Nephron (organoid): ENCODE measurements around the gene CLDN7.
"Not testable (repeated sequence)": the region's sequence is repeated elsewhere in the genome, so short reads cannot be mapped to it uniquely, and the experiment has no call there.

ENCODE experiments used
- H3K27ac Mint-ChIP-seq, 3 experiments: 2 replicates each; pipeline ENCODE4 v1.8.0; 2020; ENCODE audit warnings: mixed read lengths in 3 of 3, mild to moderate bottlenecking in 2 of 3, moderate library complexity in 1 of 3
- H3K27me3 Mint-ChIP-seq: 2 replicates; pipeline ENCODE4 v1.8.0; 2021; ENCODE audit warnings: low read depth, mild to moderate bottlenecking, moderate library complexity, mixed read lengths
- H3K36me3 Mint-ChIP-seq: 2 replicates; pipeline ENCODE4 v1.8.0; 2020; ENCODE audit warnings: low read depth, mixed read lengths
- H3K4me1 Mint-ChIP-seq: 2 replicates; pipeline ENCODE4 v1.8.0; 2020; ENCODE audit warnings: mixed read lengths
- H3K4me3 Mint-ChIP-seq, 3 experiments: 2 replicates each; pipeline ENCODE4 v1.8.0; 2020; ENCODE audit warnings: mild to moderate bottlenecking in 3 of 3, mixed read lengths in 3 of 3, moderate library complexity in 2 of 3
- H3K9me3 Mint-ChIP-seq: 2 replicates; pipeline ENCODE4 v1.8.0; 2020; ENCODE audit warnings: mixed read lengths
- TF ChIP-seq, protein P1 (sequence below), 3 experiments: fragments of 200-600 bp; sonication (generic); IDR thresholded peaks; one replicate each; pipeline ENCODE4 v1.5.0; 2021; ENCODE audit warnings: antibody characterized with exemption in 3 of 3; ENCODE audit not compliant: unreplicated experiment in 3 of 3

Gene CLDN7

DNA sequence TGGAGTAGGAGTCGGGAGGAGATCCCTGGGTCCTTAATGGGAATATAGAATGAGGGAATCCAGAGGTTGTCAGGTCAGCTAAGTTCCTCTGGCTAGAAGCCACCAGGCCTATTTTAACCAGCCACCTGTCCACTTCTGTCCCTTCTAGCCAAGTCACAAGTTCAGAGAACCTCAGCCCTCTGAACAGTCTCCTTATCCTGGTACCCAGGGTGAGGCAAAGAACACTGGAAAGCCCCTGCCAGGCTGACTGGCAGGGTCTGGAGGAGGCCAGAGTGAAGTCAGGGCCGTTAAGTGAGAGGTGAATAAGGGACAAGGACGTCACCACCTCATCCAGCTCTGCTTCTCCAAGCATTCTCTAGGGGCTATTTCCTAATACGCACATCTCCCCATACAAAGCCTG lies 13.5 kb downstream of the CLDN7 start:
- Mint-ChIP-seq H3K4me3 (peak overlapping the region; percentile 87 to 100 (median 98)), H3K27ac (peak overlapping the region; percentile 16 to 98 (median 19)), H3K4me1 (peaks cover 40% of the 10 kb centered on the region), H3K9me3 (no peaks in the 10 kb centered on the region), H3K27me3 (no peaks in the 10 kb centered on the region), H3K36me3 (peaks cover 34% of the 10 kb centered on the region)
- TF ChIP-seq, protein P1, sequence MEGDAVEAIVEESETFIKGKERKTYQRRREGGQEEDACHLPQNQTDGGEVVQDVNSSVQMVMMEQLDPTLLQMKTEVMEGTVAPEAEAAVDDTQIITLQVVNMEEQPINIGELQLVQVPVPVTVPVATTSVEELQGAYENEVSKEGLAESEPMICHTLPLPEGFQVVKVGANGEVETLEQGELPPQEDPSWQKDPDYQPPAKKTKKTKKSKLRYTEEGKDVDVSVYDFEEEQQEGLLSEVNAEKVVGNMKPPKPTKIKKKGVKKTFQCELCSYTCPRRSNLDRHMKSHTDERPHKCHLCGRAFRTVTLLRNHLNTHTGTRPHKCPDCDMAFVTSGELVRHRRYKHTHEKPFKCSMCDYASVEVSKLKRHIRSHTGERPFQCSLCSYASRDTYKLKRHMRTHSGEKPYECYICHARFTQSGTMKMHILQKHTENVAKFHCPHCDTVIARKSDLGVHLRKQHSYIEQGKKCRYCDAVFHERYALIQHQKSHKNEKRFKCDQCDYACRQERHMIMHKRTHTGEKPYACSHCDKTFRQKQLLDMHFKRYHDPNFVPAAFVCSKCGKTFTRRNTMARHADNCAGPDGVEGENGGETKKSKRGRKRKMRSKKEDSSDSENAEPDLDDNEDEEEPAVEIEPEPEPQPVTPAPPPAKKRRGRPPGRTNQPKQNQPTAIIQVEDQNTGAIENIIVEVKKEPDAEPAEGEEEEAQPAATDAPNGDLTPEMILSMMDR (IDR thresholded peaks at IDR 0.05; ENCODE audit: unreplicated experiment in 3 of 3), result no peak

DNA sequence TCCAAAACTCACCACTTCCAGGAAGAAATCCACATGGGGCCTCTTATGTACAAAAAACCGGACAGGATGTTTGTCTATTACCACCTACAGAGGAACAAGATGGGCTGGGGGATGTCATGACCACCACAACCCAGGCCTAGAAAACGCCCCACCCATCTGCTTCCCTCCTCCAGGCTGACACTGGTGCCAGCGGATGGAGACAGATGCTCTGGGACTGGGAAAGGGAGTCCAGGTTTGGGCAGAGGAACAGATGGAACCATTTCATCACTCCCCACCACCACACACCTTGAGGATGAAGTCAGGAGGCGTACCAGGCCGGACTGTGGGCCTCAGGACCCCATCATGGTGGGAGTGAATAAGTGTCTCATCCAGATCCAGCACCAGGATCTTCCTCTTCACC lies 15.5 kb downstream of the CLDN7 start:
- TF ChIP-seq, protein P1 (IDR thresholded peaks at IDR 0.05; ENCODE audit: unreplicated experiment in 3 of 3), result no peak
- peak overlapping the region; percentile 6 to 65 (median 40) for H3K4me3 Mint-ChIP-seq
- H3K4me1 Mint-ChIP-seq, result peaks cover 41% of the 10 kb centered on the region

DNA sequence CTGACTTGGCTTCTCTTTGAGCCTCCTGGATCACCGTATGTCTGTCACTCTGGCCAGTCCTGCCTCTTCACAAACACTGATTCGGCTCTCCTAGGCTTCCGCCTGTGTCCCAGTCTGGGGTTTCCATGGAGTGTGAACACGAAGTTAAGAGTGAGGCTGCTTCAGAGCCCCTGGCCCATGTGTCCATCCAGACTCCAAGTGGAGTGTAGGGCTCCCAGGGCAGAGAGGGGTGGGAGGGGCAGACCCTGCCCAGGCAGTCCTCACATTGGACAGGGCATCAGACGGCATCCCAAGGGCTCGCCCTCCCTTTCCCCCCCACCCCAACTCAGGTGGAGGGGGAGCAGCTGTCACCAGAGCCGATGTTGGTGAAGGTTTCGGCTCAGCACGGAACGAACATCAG lies 18.4 kb downstream of the CLDN7 start:
- H3K4me3 Mint-ChIP-seq, result peak overlapping the region; percentile 96 to 100 (median 96)
- peaks cover 42% of the 10 kb centered on the region for H3K4me1 Mint-ChIP-seq
- not testable (repeated sequence) for H3K27me3 Mint-ChIP-seq, H3K9me3 Mint-ChIP-seq
- H3K27ac Mint-ChIP-seq, result peak overlapping the region; percentile 99
- peaks cover 59% of the 10 kb centered on the region for H3K36me3 Mint-ChIP-seq

More for the DNA sequence above, 15.5 kb downstream of the CLDN7 start:
- Mint-ChIP-seq H3K9me3 (no peaks in the 10 kb centered on the region), H3K36me3 (peaks cover 39% of the 10 kb centered on the region), H3K27ac (peak overlapping the region in 2 of 3 experiments; percentile 12 to 64), H3K27me3 (no peaks in the 10 kb centered on the region)

DNA sequence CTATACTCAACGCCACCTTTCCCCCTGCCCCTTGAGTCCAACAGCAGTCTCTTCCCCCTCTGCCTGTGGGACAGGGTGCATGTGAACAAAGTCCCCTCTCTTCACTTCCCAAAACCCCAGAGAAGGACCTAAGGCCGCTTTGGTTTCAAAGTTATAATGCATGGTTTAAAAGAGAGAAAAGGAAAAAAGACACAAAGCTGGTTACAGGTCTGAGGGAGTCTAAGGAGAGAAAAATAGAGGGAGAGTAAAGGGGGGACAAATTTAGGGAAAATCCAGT lies 18.9 kb downstream of the CLDN7 start:
- peaks cover 55% of the 10 kb centered on the region for H3K36me3 Mint-ChIP-seq
- TF ChIP-seq, protein P1 (IDR thresholded peaks at IDR 0.05; ENCODE audit: unreplicated experiment in 3 of 3), result no peak
- no peaks in the 10 kb centered on the region for H3K9me3 Mint-ChIP-seq
- no peaks in the 10 kb centered on the region for H3K27me3 Mint-ChIP-seq
- peak overlapping the region; percentile 99 for H3K27ac Mint-ChIP-seq
- H3K4me3 Mint-ChIP-seq, result peak overlapping the region; percentile 96 to 100 (median 96)
- H3K4me1 Mint-ChIP-seq, result peaks cover 38% of the 10 kb centered on the region

DNA sequence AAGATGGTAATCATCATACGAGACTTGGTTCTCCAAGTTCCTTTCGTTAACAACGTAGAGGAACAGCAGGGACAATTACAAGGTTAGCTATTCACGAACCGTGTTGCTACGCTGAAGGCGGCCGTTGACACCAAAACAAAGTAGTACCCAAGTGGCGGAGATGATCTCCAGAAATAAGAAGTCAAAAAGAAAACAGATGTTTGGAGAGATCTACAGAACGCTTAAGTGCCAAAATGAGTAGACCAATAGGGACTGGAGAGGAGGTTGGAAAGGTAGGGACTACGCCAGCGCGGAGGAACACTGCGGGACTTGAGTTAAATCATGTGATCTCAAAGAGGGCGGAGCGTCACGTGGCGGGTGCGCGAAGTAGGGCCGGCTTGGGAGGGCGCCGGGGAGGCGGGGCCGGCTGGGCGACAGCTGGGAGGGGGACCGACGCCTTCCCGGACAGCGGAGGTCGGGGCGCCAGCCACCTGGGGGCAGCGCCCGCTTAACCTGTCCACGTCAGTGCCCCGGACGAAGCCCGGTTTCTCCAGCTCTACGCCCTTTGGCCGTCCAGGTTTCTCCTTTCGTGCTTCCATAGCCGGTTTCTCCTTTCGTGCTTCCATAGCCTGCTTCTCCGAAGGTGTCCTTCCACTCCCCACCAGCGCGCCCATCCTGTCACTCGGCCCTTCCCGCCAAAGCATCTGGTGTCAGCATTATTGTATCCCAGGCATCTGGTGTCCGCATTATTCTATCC lies 19.4 kb downstream of the CLDN7 start:
- Mint-ChIP-seq H3K27ac (peak overlapping the region; percentile 99), H3K9me3 (no peaks in the 10 kb centered on the region), H3K4me1 (peaks cover 37% of the 10 kb centered on the region), H3K4me3 (peak overlapping the region; percentile 96 to 100 (median 96)), H3K27me3 (no peaks in the 10 kb centered on the region), H3K36me3 (peaks cover 55% of the 10 kb centered on the region)
- TF ChIP-seq, protein P1 (IDR thresholded peaks at IDR 0.05; ENCODE audit: unreplicated experiment in 3 of 3), result no peak

DNA sequence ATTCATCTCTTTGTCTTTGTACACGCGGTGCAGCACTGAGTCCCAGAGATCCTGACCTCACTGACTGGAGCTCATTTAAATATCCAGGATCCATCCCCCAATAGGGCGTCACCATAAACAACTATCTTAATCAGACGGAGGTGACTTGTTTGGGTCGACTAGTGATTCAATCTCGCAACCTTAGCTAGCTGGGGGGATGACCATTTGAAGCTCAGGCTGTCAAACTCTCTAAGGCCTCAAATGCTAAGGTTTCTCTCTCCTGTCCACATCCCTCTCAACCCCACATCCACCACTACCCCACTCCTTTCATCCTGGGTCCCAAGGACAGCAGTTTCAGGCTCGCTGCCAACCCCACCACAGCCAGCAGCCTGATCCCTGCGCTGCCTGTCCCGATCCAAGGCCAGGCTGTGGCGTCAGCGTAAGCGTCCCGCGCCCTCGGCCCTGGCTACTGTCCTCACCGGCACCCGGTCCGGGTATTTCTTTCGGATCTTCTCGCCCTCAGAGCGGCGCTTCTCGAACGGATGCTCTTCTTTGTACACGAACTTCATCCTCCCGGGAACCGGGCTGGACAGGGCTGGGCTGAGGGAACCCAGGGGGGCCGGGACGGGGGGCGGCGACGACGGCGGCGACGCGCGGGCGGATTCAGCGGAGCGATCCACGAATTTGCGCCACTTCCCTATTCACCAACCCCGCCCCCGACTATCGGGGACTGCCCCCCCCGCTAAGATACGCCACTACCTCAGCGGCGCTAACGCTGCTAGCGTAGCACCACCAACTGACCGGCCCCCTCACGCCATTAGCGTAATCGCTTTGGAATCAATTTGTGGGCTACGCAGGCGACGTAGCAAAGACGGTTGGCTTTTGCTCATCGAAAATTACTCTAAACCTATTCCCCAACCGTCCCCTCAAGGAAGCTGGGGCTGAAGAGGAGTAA lies 20.2 kb downstream of the CLDN7 start, which contains the start of gene GABARAP:
TSS of gene GABARAP (minus strand) at position 667 of the 934 bp plus-strand sequence. CDS start at position 548, 119 bp downstream.
- H3K9me3 Mint-ChIP-seq, result no peaks in the 10 kb centered on the region
- H3K27me3 Mint-ChIP-seq, result no peaks in the 10 kb centered on the region
- TF ChIP-seq, protein P1 (IDR thresholded peaks at IDR 0.05; ENCODE audit: unreplicated experiment in 3 of 3), result no peak
- H3K36me3 Mint-ChIP-seq, result peaks cover 57% of the 10 kb centered on the region
- H3K27ac Mint-ChIP-seq, result peak within 1 kb of the TSS; percentile 99
- peak within 1 kb of the TSS; percentile 96 to 100 (median 96) for H3K4me3 Mint-ChIP-seq
- H3K4me1 Mint-ChIP-seq, result peaks cover 41% of the 10 kb centered on the region
